ENCODE results near the gene DDIT3. TPM values are rescaled to one million over a fixed set of nuclear protein-coding genes. Genes with fewer than 3 reads are reported as not detected.

DDIT3 gene
- total and polyA plus RNA-seq, 2 of the 4 experiments (the other 2 are of a cell fraction) = 19.4 to 54.4 TPM

- no peak for ATAC-seq (ENCODE audit: low read depth)
- no peak overlapping the region for H3K27ac ChIP-seq (ENCODE audit: insufficient read depth, low read length)
- CTCF ChIA-PET = no interaction called here
Measured at GRCh38 chr12:57513266-57513665, 7.0 kb downstream of the DDIT3 start.

More at GRCh38 chr12:57513266-57513665, 7.0 kb downstream of the DDIT3 start:
- intact Hi-C loops (cut with micrococcal nuclease) (no loop called here), in situ Hi-C loops (cut with MboI; ENCODE audit: low sequenced_read_pairs) (no loop called here), dilution Hi-C loops (cut with HindIII; ENCODE audit: low sequenced_read_pairs, unreplicated experiment) (no loop called here)
- no peak overlapping the region for H3K9ac ChIP-seq (ENCODE audit: low read depth, low read length)
- no peak overlapping the region for H3K14ac ChIP-seq (replicated peaks; ENCODE audit: low read depth, low read length)
- no peaks in the 10 kb centered on the region for H3K27me3 ChIP-seq (ENCODE audit: control insufficient read depth, insufficient read depth, low read length)
- no peak overlapping the region for H2BK20ac ChIP-seq (ENCODE audit: low read depth, low read length)
- no peak overlapping the region for H2BK120ac ChIP-seq (ENCODE audit: low read depth, low read length)
- TF ChIP-seq CEBPB (IDR thresholded peaks at IDR 0.05; ENCODE audit: low read depth, low read length) (no peak), MAFK (IDR thresholded peaks at IDR 0.05; ENCODE audit: low read depth, low read length) (no peak), MXI1 (IDR thresholded peaks at IDR 0.05; ENCODE audit: borderline replicate concordance, low read depth, low read length) (no peak), BHLHE40 (IDR thresholded peaks at IDR 0.05; ENCODE audit: low read depth, low read length) (no peak), CTCF (conservative IDR thresholded peaks at IDR 0.05; ENCODE audit: low read depth, low read length) (no peak), USF2 (IDR thresholded peaks at IDR 0.05; ENCODE audit: low read depth, low read length) (no peak), MAZ (IDR thresholded peaks at IDR 0.05; ENCODE audit: borderline replicate concordance, low read depth, low read length) (no peak), NFE2L2 (IDR thresholded peaks at IDR 0.05; ENCODE audit: low read depth, low read length) (no peak), CHD1 (IDR thresholded peaks at IDR 0.05; ENCODE audit: low read depth, low read length) (no peak), ELK1 (IDR thresholded peaks at IDR 0.05; ENCODE audit: borderline replicate concordance, low read depth, low read length) (no peak), POLR2A (IDR thresholded peaks at IDR 0.05; ENCODE audit: low read depth, low read length) (no peak), FOS (IDR thresholded peaks at IDR 0.05; ENCODE audit: low read depth, low read length) (no peak)
- peaks cover 81% of the 10 kb centered on the region for H3K36me3 ChIP-seq (ENCODE audit: control insufficient read depth, insufficient read depth, low read length)
- H3K18ac ChIP-seq (ENCODE audit: low read depth, low read length) = no peak overlapping the region
- no peaks in the 10 kb centered on the region for H3K9me3 ChIP-seq (ENCODE audit: control insufficient read depth, insufficient read depth, low read length)
- WGBS, 2 experiments (ENCODE audit: extremely low coverage in 2 of 2, insufficient read length in 1 of 2) = no CpG with 5 or more reads among the region's 5 CpGs
- H3K56ac ChIP-seq (ENCODE audit: extremely low read depth, insufficient read depth, low read length) = no peak overlapping the region
- H3K4me2 ChIP-seq (ENCODE audit: low read depth, low read length) = no peak overlapping the region
- no peaks in the 10 kb centered on the region; the same call in 1 of the 2 replicates for H3K4me1 ChIP-seq (ENCODE audit: control insufficient read depth, insufficient read depth, low read length)
- no peak overlapping the region for H4K91ac ChIP-seq (ENCODE audit: insufficient read depth, low read depth, low read length)
- no peak overlapping the region for H3K23ac ChIP-seq (ENCODE audit: low read depth, low read length)
- H4K5ac ChIP-seq (ENCODE audit: low read depth, low read length) = no peak overlapping the region
- H3K4me3 ChIP-seq (ENCODE audit: insufficient read depth, low read depth, low read length) = no peak overlapping the region
- no TSS peak for BruUV-seq (replicated peaks)
- no peak overlapping the region for H2AK5ac ChIP-seq (ENCODE audit: low read depth, low read length)
- H3K79me1 ChIP-seq (ENCODE audit: low read depth in 1 of 2, low read length in 2 of 2) = peaks cover 27 to 75% of the 10 kb centered on the region in 2 experiments
- H2BK15ac ChIP-seq (ENCODE audit: low read depth, low read length) = no peak overlapping the region
- peaks cover 3% of the 10 kb centered on the region; the same call in 1 of the 2 replicates for H3K9me1 ChIP-seq (ENCODE audit: insufficient read depth, low read length)
- H4K20me1 ChIP-seq (ENCODE audit: insufficient read depth, low read length) = peaks cover 77% of the 10 kb centered on the region
- H2BK5ac ChIP-seq (ENCODE audit: low read depth, low read length, poor library complexity, severe bottlenecking) = no peak overlapping the region
- H3K4ac ChIP-seq (ENCODE audit: low read depth, low read length) = no peak overlapping the region
- POLR2A ChIA-PET (ENCODE audit: unreplicated experiment) = interaction anchor here (0.6 kb wide), 1 partner anchor 28 kb away, joined by 3 read pairs; no protein-coding TSS in a partner anchor
- no peak for DNase-seq
- no peak overlapping the region for H2AFZ ChIP-seq (replicated peaks; ENCODE audit: low read length, poor library complexity)
- no peak overlapping the region for H4K8ac ChIP-seq (ENCODE audit: low read depth in 2 of 2, low read length in 2 of 2)
- no peak overlapping the region for H2AK9ac ChIP-seq (replicated peaks; ENCODE audit: low read depth, low read length, poor library complexity)

Data from IMR-90 (cell line).